GM23338 (cell line): Measurements from ENCODE around the gene PTCH2.

Experiments
- EZH2 ChIP-seq: fragments of 200-600 bp; sonication (generic); IDR thresholded peaks from one replicate; pipeline ENCODE4 v1.8.0; 2017; ENCODE audit warnings: antibody characterized with exemption, mild to moderate bottlenecking, low read depth; ENCODE audit not compliant: unreplicated experiment
- EZH2phosphoT487 ChIP-seq: fragments of 200-600 bp; sonication (generic); IDR thresholded peaks from one replicate; pipeline ENCODE4 v1.8.1; 2018; ENCODE audit warnings: antibody characterized with exemption; ENCODE audit not compliant: unreplicated experiment
- JUNB ChIP-seq: IDR thresholded peaks from one replicate; pipeline ENCODE4 v1.6.1; 2016; ENCODE audit warnings: antibody characterized with exemption; ENCODE audit not compliant: unreplicated experiment
- POLR2AphosphoS5 ChIP-seq: IDR thresholded peaks from 2 replicates; pipeline ENCODE4 v1.6.1; 2016; ENCODE audit warnings: antibody characterized with exemption, low read depth
- STAT1 ChIP-seq: IDR thresholded peaks from one replicate; pipeline ENCODE4 v1.6.1; 2016; ENCODE audit warnings: antibody characterized with exemption; ENCODE audit not compliant: unreplicated experiment
- TF ChIP-seq, protein P1 (sequence below), 2 experiments: fragments of 200-600 bp in 1 of 2; sonication (generic) in 1 of 2; conservative IDR thresholded peaks; 2 replicates each; pipeline versions ENCODE4 v1.5.1 to v1.6.1; 2016 to 2017; ENCODE audit warnings: antibody characterized with exemption in 2 of 2, low read depth in 2 of 2, mild to moderate bottlenecking in 2 of 2, moderate library complexity in 1 of 2
- TF ChIP-seq, protein P2 (sequence below): fragments of 250-450 bp; sonication (Bioruptor Pico); IDR thresholded peaks from 2 replicates; pipeline ENCODE4 v1.5.0; 2020; ENCODE audit warnings: mild to moderate bottlenecking, moderate library complexity
- TF ChIP-seq, protein P3 (sequence below): IDR thresholded peaks from one replicate; pipeline ENCODE4 v1.6.1; 2018; ENCODE audit warnings: antibody characterized with exemption; ENCODE audit not compliant: unreplicated experiment

DNA sequence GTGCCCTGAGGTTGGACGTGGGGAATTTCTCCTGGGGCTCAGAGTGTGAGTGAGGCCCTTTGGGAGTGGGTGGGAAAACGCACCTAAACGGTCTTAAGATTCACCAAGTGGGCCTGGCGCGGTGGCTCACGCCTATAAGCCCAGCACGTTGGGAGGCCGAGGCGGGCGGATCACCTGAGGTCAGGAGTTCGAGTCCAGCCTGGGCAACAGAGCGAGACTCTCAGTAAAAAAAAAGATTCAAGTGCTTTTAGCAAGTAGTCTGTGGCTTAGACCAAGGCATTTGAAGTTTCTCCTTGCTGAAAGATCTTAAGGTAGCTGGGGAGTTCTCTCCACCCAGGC is 66.4 kb downstream of the PTCH2 start:
- TF ChIP-seq, protein P1, sequence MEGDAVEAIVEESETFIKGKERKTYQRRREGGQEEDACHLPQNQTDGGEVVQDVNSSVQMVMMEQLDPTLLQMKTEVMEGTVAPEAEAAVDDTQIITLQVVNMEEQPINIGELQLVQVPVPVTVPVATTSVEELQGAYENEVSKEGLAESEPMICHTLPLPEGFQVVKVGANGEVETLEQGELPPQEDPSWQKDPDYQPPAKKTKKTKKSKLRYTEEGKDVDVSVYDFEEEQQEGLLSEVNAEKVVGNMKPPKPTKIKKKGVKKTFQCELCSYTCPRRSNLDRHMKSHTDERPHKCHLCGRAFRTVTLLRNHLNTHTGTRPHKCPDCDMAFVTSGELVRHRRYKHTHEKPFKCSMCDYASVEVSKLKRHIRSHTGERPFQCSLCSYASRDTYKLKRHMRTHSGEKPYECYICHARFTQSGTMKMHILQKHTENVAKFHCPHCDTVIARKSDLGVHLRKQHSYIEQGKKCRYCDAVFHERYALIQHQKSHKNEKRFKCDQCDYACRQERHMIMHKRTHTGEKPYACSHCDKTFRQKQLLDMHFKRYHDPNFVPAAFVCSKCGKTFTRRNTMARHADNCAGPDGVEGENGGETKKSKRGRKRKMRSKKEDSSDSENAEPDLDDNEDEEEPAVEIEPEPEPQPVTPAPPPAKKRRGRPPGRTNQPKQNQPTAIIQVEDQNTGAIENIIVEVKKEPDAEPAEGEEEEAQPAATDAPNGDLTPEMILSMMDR (conservative IDR thresholded peaks at IDR 0.05; ENCODE audit: low read depth in 2 of 2): no peak
- TF ChIP-seq POLR2AphosphoS5 (no peak), EZH2 (no peak), JUNB (no peak), STAT1 (no peak), EZH2phosphoT487 (no peak)
- TF ChIP-seq, protein P2, sequence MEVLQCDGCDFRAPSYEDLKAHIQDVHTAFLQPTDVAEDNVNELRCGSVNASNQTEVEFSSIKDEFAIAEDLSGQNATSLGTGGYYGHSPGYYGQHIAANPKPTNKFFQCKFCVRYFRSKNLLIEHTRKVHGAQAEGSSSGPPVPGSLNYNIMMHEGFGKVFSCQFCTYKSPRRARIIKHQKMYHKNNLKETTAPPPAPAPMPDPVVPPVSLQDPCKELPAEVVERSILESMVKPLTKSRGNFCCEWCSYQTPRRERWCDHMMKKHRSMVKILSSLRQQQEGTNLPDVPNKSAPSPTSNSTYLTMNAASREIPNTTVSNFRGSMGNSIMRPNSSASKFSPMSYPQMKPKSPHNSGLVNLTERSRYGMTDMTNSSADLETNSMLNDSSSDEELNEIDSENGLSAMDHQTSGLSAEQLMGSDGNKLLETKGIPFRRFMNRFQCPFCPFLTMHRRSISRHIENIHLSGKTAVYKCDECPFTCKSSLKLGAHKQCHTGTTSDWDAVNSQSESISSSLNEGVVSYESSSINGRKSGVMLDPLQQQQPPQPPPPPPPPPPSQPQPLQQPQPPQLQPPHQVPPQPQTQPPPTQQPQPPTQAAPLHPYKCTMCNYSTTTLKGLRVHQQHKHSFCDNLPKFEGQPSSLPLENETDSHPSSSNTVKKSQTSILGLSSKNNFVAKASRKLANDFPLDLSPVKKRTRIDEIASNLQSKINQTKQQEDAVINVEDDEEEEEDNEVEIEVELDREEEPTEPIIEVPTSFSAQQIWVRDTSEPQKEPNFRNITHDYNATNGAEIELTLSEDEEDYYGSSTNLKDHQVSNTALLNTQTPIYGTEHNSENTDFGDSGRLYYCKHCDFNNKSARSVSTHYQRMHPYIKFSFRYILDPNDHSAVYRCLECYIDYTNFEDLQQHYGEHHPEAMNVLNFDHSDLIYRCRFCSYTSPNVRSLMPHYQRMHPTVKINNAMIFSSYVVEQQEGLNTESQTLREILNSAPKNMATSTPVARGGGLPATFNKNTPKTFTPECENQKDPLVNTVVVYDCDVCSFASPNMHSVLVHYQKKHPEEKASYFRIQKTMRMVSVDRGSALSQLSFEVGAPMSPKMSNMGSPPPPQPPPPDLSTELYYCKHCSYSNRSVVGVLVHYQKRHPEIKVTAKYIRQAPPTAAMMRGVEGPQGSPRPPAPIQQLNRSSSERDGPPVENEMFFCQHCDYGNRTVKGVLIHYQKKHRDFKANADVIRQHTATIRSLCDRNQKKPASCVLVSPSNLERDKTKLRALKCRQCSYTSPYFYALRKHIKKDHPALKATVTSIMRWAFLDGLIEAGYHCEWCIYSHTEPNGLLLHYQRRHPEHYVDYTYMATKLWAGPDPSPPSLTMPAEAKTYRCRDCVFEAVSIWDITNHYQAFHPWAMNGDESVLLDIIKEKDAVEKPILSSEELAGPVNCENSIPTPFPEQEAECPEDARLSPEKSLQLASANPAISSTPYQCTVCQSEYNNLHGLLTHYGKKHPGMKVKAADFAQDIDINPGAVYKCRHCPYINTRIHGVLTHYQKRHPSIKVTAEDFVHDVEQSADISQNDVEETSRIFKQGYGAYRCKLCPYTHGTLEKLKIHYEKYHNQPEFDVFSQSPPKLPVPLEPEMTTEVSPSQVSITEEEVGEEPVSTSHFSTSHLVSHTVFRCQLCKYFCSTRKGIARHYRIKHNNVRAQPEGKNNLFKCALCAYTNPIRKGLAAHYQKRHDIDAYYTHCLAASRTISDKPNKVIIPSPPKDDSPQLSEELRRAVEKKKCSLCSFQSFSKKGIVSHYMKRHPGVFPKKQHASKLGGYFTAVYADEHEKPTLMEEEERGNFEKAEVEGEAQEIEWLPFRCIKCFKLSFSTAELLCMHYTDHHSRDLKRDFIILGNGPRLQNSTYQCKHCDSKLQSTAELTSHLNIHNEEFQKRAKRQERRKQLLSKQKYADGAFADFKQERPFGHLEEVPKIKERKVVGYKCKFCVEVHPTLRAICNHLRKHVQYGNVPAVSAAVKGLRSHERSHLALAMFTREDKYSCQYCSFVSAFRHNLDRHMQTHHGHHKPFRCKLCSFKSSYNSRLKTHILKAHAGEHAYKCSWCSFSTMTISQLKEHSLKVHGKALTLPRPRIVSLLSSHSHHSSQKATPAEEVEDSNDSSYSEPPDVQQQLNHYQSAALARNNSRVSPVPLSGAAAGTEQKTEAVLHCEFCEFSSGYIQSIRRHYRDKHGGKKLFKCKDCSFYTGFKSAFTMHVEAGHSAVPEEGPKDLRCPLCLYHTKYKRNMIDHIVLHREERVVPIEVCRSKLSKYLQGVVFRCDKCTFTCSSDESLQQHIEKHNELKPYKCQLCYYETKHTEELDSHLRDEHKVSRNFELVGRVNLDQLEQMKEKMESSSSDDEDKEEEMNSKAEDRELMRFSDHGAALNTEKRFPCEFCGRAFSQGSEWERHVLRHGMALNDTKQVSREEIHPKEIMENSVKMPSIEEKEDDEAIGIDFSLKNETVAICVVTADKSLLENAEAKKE: no peak
- TF ChIP-seq, protein P3, sequence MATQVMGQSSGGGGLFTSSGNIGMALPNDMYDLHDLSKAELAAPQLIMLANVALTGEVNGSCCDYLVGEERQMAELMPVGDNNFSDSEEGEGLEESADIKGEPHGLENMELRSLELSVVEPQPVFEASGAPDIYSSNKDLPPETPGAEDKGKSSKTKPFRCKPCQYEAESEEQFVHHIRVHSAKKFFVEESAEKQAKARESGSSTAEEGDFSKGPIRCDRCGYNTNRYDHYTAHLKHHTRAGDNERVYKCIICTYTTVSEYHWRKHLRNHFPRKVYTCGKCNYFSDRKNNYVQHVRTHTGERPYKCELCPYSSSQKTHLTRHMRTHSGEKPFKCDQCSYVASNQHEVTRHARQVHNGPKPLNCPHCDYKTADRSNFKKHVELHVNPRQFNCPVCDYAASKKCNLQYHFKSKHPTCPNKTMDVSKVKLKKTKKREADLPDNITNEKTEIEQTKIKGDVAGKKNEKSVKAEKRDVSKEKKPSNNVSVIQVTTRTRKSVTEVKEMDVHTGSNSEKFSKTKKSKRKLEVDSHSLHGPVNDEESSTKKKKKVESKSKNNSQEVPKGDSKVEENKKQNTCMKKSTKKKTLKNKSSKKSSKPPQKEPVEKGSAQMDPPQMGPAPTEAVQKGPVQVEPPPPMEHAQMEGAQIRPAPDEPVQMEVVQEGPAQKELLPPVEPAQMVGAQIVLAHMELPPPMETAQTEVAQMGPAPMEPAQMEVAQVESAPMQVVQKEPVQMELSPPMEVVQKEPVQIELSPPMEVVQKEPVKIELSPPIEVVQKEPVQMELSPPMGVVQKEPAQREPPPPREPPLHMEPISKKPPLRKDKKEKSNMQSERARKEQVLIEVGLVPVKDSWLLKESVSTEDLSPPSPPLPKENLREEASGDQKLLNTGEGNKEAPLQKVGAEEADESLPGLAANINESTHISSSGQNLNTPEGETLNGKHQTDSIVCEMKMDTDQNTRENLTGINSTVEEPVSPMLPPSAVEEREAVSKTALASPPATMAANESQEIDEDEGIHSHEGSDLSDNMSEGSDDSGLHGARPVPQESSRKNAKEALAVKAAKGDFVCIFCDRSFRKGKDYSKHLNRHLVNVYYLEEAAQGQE: no peak
